Measurements from ENCODE around the gene SPEN.
A peak's percentile ranks its signal among the peaks of the same experiment; 100 is the strongest.

SPEN gene

GRCh38 chr1:15847893-15848142 lies 311 bp downstream of the SPEN start:
- Histone ChIP-seq H3K27me3 (ENCODE audit: control insufficient read depth, insufficient read depth, low read length) (no peaks in the 10 kb centered on the region), H3K4me1 (ENCODE audit: control insufficient read depth, insufficient read depth, low read length) (peaks cover 2% of the 10 kb centered on the region; the same call in 1 of the 2 replicates), H3K9me3 (ENCODE audit: control insufficient read depth, insufficient read depth, low read length) (no peaks in the 10 kb centered on the region), H3K27ac (ENCODE audit: low read length) (no peak overlapping the region), H3K36me3 (ENCODE audit: control insufficient read depth, insufficient read depth, low read length) (no peaks in the 10 kb centered on the region), H3K4me3 (ENCODE audit: low read length) (peak overlapping the region; percentile 80)
- no peak for DNase-seq (ENCODE audit: low read depth, low spot score)
- WGBS (ENCODE audit: insufficient coverage, insufficient read length) = no CpG with 5 or more reads among the region's 34 CpGs

GRCh38 chr1:15848143-15848928 lies 829 bp downstream of the SPEN start:
- no peak for DNase-seq (ENCODE audit: low read depth, low spot score)
- H3K27ac ChIP-seq (ENCODE audit: low read length) = no peak overlapping the region
- H3K4me1 ChIP-seq (ENCODE audit: control insufficient read depth, insufficient read depth, low read length) = peaks cover 2% of the 10 kb centered on the region; the same call in 1 of the 2 replicates
- no CpG with 5 or more reads among the region's 104 CpGs for WGBS (ENCODE audit: insufficient coverage, insufficient read length)
- H3K27me3 ChIP-seq (ENCODE audit: control insufficient read depth, insufficient read depth, low read length) = no peaks in the 10 kb centered on the region
- no peaks in the 10 kb centered on the region for H3K36me3 ChIP-seq (ENCODE audit: control insufficient read depth, insufficient read depth, low read length)
- H3K9me3 ChIP-seq (ENCODE audit: control insufficient read depth, insufficient read depth, low read length) = no peaks in the 10 kb centered on the region
- peak overlapping the region; percentile 80 for H3K4me3 ChIP-seq (ENCODE audit: low read length)

GRCh38 chr1:15848929-15849774 lies 1.6 kb downstream of the SPEN start:
- H3K4me3 ChIP-seq (ENCODE audit: low read length) = peak overlapping the region; percentile 80; the same call in 1 of the 2 replicates
- H3K4me1 ChIP-seq (ENCODE audit: control insufficient read depth, insufficient read depth, low read length) = peaks cover 2% of the 10 kb centered on the region; the same call in 1 of the 2 replicates
- H3K9me3 ChIP-seq (ENCODE audit: control insufficient read depth, insufficient read depth, low read length) = no peaks in the 10 kb centered on the region
- no peak overlapping the region for H3K27ac ChIP-seq (ENCODE audit: low read length)
- no peaks in the 10 kb centered on the region for H3K36me3 ChIP-seq (ENCODE audit: control insufficient read depth, insufficient read depth, low read length)
- no CpG with 5 or more reads among the region's 44 CpGs for WGBS (ENCODE audit: insufficient coverage, insufficient read length)
- H3K27me3 ChIP-seq (ENCODE audit: control insufficient read depth, insufficient read depth, low read length) = no peaks in the 10 kb centered on the region
- no peak for DNase-seq (ENCODE audit: low read depth, low spot score)

GRCh38 chr1:15849775-15850324 lies 2.3 kb downstream of the SPEN start:
- no CpG with 5 or more reads among the region's 16 CpGs for WGBS (ENCODE audit: insufficient coverage, insufficient read length)
- Histone ChIP-seq H3K4me3 (ENCODE audit: low read length) (peak overlapping the region; percentile 80; the same call in 1 of the 2 replicates), H3K4me1 (ENCODE audit: control insufficient read depth, insufficient read depth, low read length) (peaks cover 2% of the 10 kb centered on the region; the same call in 1 of the 2 replicates), H3K9me3 (ENCODE audit: control insufficient read depth, insufficient read depth, low read length) (no peaks in the 10 kb centered on the region), H3K36me3 (ENCODE audit: control insufficient read depth, insufficient read depth, low read length) (no peaks in the 10 kb centered on the region), H3K27me3 (ENCODE audit: control insufficient read depth, insufficient read depth, low read length) (no peaks in the 10 kb centered on the region), H3K27ac (ENCODE audit: low read length) (no peak overlapping the region)
- no peak for DNase-seq (ENCODE audit: low read depth, low spot score)

GRCh38 chr1:15850471-15851001 lies 3.0 kb downstream of the SPEN start:
- Histone ChIP-seq H3K36me3 (ENCODE audit: control insufficient read depth, insufficient read depth, low read length) (no peaks in the 10 kb centered on the region), H3K9me3 (ENCODE audit: control insufficient read depth, insufficient read depth, low read length) (no peaks in the 10 kb centered on the region), H3K27me3 (ENCODE audit: control insufficient read depth, insufficient read depth, low read length) (no peaks in the 10 kb centered on the region), H3K4me3 (ENCODE audit: low read length) (no peak overlapping the region), H3K27ac (ENCODE audit: low read length) (no peak overlapping the region), H3K4me1 (ENCODE audit: control insufficient read depth, insufficient read depth, low read length) (peaks cover 2% of the 10 kb centered on the region; the same call in 1 of the 2 replicates)
- no CpG with 5 or more reads among the region's 2 CpGs for WGBS (ENCODE audit: insufficient coverage, insufficient read length)
- no peak for DNase-seq (ENCODE audit: low read depth, low spot score)

- no peaks in the 10 kb centered on the region for H3K27me3 ChIP-seq (ENCODE audit: control insufficient read depth, insufficient read depth, low read length)
- no peaks in the 10 kb centered on the region for H3K36me3 ChIP-seq (ENCODE audit: control insufficient read depth, insufficient read depth, low read length)
- H3K4me3 ChIP-seq (ENCODE audit: low read length) = no peak overlapping the region
- no peak for DNase-seq (ENCODE audit: low read depth, low spot score)
- WGBS (ENCODE audit: insufficient coverage, insufficient read length) = no CpG with 5 or more reads among the region's 16 CpGs
- no peaks in the 10 kb centered on the region for H3K9me3 ChIP-seq (ENCODE audit: control insufficient read depth, insufficient read depth, low read length)
- peaks cover 2% of the 10 kb centered on the region; the same call in 1 of the 2 replicates for H3K4me1 ChIP-seq (ENCODE audit: control insufficient read depth, insufficient read depth, low read length)
- no peak overlapping the region for H3K27ac ChIP-seq (ENCODE audit: low read length)
Measured at GRCh38 chr1:15851210-15852035, 3.9 kb downstream of the SPEN start.

- Histone ChIP-seq H3K4me1 (ENCODE audit: control insufficient read depth, insufficient read depth, low read length) (peaks cover 2% of the 10 kb centered on the region; the same call in 1 of the 2 replicates), H3K4me3 (ENCODE audit: low read length) (no peak overlapping the region), H3K27me3 (ENCODE audit: control insufficient read depth, insufficient read depth, low read length) (no peaks in the 10 kb centered on the region), H3K9me3 (ENCODE audit: control insufficient read depth, insufficient read depth, low read length) (no peaks in the 10 kb centered on the region), H3K27ac (ENCODE audit: low read length) (no peak overlapping the region), H3K36me3 (ENCODE audit: control insufficient read depth, insufficient read depth, low read length) (no peaks in the 10 kb centered on the region)
- no CpG with 5 or more reads among the region's 6 CpGs for WGBS (ENCODE audit: insufficient coverage, insufficient read length)
- no peak for DNase-seq (ENCODE audit: low read depth, low spot score)
Measured at GRCh38 chr1:15852036-15852827, 4.7 kb downstream of the SPEN start.

GRCh38 chr1:15852828-15853302 lies 5.4 kb downstream of the SPEN start:
- no peaks in the 10 kb centered on the region for H3K9me3 ChIP-seq (ENCODE audit: control insufficient read depth, insufficient read depth, low read length)
- no peaks in the 10 kb centered on the region for H3K36me3 ChIP-seq (ENCODE audit: control insufficient read depth, insufficient read depth, low read length)
- peaks cover 2% of the 10 kb centered on the region; the same call in 1 of the 2 replicates for H3K4me1 ChIP-seq (ENCODE audit: control insufficient read depth, insufficient read depth, low read length)
- DNase-seq (ENCODE audit: low read depth, low spot score) = no peak
- no peak overlapping the region for H3K4me3 ChIP-seq (ENCODE audit: low read length)
- no peaks in the 10 kb centered on the region for H3K27me3 ChIP-seq (ENCODE audit: control insufficient read depth, insufficient read depth, low read length)
- no CpG with 5 or more reads among the region's 3 CpGs for WGBS (ENCODE audit: insufficient coverage, insufficient read length)
- H3K27ac ChIP-seq (ENCODE audit: low read length) = no peak overlapping the region

GRCh38 chr1:15856888-15857287 lies 9.4 kb downstream of the SPEN start:
- H3K4me3 ChIP-seq (ENCODE audit: low read length) = no peak overlapping the region
- H3K9me3 ChIP-seq (ENCODE audit: control insufficient read depth, insufficient read depth, low read length) = no peaks in the 10 kb centered on the region
- WGBS (ENCODE audit: insufficient coverage, insufficient read length) = no CpG with 5 or more reads among the region's 5 CpGs
- no peak for DNase-seq (ENCODE audit: low read depth, low spot score)
- no peaks in the 10 kb centered on the region for H3K36me3 ChIP-seq (ENCODE audit: control insufficient read depth, insufficient read depth, low read length)
- no peaks in the 10 kb centered on the region for H3K4me1 ChIP-seq (ENCODE audit: control insufficient read depth, insufficient read depth, low read length)
- H3K27ac ChIP-seq (ENCODE audit: low read length) = no peak overlapping the region
- no peaks in the 10 kb centered on the region for H3K27me3 ChIP-seq (ENCODE audit: control insufficient read depth, insufficient read depth, low read length)

All from iPS DF 6.9 (cell line).